Choroid plexus epithelial cell (primary cell): ENCODE data around the gene ACOT13.
"Not testable (repeated sequence)": the region's sequence is repeated elsewhere in the genome, so short reads cannot be mapped to it uniquely, and the experiment has no call there.

ENCODE experiments used
- DNase-seq: peaks from one replicate; pipeline ENCODE4 v3.0.0-alpha.2; 2010; ENCODE audit warnings: low read depth
- H3K4me3 ChIP-seq: 2 replicates; pipeline ENCODE4 v1.5.1; 2011; ENCODE audit warnings: low read depth, mild to moderate bottlenecking, control low read depth, low read length, moderate library complexity
- TF ChIP-seq, protein P1 (sequence below): conservative IDR thresholded peaks from 2 replicates; pipeline ENCODE4 v1.5.1; 2011; ENCODE audit warnings: low read depth, mild to moderate bottlenecking, control low read depth, inconsistent platforms, low read length, moderate library complexity

ACOT13 gene

DNA sequence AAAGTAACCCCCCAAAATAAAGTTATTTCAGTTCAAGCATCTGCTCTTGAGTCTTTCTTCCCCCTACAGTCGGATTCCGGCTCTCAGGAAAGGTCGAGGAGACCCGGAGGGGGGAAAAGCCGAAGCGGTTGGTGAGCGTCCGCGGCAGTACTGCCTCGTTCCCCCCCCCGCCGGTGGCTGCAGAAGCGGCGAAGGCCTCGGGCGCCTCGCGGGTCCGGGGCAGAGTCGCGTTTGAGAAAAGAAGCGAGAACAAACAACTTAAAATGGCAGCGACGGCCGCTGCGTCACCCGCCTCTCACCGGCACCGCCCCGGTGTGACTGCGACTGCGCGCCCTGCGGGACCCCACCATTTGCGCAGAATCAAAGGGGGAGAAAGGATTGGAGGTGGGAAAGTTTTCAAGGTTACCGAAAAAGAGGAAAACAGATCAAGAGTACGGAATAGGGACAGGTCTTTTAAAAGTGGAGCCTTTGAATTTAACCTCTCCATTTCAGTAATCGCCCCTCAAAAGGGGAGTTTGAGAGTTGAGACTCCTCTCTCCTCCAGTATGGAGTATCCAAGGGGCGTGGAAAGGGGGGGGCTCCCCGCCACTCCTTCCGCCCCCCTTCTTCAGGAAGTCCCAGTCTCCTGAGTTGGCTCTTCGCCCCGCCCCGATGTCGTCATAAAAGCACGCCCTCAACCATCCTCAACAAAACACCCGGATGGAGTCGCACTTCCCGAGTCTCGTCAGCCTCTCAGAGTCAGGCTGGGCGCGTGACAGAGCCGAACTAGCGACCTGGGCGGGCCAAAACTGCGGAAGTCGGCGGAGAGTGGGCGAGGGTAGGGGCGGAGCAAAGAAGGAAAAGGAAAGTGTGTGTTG is 54.0 kb downstream of the ACOT13 start:
- H3K4me3 ChIP-seq: peak overlapping the region; percentile 98
- peak; percentile 100 for DNase-seq
- TF ChIP-seq, protein P1, sequence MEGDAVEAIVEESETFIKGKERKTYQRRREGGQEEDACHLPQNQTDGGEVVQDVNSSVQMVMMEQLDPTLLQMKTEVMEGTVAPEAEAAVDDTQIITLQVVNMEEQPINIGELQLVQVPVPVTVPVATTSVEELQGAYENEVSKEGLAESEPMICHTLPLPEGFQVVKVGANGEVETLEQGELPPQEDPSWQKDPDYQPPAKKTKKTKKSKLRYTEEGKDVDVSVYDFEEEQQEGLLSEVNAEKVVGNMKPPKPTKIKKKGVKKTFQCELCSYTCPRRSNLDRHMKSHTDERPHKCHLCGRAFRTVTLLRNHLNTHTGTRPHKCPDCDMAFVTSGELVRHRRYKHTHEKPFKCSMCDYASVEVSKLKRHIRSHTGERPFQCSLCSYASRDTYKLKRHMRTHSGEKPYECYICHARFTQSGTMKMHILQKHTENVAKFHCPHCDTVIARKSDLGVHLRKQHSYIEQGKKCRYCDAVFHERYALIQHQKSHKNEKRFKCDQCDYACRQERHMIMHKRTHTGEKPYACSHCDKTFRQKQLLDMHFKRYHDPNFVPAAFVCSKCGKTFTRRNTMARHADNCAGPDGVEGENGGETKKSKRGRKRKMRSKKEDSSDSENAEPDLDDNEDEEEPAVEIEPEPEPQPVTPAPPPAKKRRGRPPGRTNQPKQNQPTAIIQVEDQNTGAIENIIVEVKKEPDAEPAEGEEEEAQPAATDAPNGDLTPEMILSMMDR: no peak

DNA sequence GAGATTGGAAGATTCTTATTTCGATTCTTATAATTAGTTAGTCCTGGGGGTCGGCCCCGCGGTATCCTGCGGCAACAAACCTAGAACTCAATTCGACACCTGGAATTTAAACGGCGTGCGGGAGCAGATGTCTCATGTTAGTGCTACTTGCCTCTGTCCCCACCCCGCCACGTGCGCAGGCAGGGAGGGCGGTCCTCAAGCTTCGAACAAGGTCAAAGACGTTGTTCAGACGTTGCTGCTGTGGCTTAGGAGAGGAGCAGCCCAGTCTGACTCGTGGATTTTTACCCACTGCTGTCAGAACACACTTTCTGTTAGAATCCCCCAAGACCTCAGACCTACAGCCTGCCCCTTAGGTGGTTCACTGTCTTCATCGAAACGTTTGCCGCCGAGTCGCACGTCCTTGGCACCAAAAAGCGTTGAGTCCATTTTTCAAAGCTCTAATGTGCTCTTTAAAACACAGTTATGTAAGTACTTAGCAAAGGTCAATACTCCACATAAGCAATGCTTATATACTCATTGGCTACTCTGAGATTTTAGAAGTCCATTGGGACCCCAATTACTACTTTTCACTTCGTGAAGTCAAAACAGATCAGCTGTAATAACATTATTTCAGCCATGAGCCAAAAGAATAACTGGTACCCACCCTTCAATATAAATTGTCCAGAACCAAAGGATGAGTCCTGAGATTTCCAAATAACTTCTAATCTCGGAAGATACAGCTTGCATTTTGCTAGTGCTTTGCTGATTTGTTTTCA is 54.8 kb downstream of the ACOT13 start:
- no peak for DNase-seq
- TF ChIP-seq, protein P1: no peak
- H3K4me3 ChIP-seq: peak overlapping the region; percentile 76

DNA sequence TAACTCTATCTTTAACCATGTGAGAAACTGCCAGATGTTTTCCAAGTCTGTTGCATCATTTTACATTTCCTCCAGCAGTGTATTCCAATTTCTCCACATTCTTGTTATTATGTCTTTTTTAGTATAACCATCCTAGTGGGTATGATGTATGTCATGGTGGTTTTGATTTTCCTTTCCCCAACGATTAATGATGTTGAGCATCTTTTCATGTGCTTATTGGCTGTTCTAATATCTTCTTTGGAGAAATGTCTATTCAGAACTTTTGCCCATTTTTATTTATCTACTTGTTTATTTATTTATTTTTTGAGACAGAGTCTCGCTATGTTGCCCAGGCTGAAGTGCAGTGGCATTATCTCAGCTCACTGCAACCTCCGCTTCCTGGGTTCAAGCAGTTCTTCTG is 56.4 kb downstream of the ACOT13 start:
- no peak overlapping the region for H3K4me3 ChIP-seq
- no peak for DNase-seq
- TF ChIP-seq, protein P1: no peak

DNA sequence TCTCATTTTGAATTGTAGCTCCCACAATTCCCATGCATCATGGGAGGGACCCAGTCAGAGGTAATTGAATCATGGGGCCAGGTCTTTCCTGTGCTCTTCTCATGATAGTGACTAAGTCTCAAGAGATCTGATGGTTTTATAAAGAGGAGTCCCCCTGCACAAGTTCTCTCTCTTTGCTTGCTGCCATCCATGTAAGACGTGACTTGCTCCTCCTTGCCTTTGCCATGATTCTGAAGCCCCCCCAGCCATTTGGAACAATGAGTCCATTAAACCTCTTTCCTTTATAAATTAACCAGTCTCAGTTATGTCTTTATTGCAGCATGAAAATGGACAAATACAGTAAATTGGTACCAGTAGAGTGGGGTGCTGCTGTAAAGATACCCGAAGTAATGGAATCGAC is 63.8 kb downstream of the ACOT13 start:
- not testable (repeated sequence) for H3K4me3 ChIP-seq, DNase-seq

DNA sequence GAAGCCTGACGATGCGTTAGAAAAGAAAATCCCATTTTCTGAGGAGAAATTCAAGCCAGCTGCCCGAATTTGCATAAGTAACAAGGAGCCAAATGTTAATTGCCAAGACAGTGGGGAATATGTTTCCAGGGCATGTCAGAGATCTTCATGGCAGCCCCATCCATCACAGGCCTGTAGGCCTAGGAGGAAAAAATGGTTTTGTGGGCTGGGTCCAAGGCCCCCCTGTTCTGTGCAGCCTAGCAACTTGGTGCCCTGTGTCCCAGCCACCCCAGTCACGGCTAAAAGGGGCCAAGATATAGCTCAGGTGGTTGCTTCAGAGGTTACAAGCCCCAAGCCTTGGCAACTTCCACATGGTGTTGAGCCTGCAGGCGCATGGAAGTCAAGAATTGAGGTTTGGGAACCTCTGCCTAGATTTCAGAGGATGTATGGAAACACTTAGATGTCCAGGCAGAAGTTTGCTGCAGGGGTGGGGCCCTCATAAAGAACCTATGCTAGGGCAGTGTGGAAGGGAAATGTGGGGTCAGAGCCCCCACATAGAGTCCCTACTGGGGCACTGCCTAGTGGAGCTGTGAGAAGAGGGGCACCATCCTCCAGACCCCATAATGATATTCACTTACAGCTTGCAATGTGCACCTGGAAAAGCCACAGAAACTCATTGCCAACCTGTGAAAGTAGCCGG is 64.7 kb downstream of the ACOT13 start:
- not testable (repeated sequence) for H3K4me3 ChIP-seq, DNase-seq

DNA sequence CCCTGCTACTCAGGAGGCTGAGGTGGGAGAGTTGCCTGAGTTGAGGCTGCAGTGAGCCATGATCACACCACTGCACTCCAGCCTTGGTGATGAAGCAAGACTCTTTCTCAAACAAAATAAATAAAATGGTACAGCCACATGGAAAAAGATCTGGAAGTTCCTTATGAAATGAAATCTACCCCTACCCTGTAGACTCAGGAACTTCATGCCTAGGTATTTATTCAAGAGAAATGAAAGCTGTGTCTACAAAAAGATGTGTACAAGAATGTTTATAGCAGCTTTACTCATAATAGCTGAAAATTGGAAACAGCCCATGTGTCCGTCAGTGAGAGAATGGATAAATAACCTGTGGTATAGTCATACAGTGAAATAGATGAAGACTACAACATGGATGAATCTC is 67.3 kb downstream of the ACOT13 start:
- no peak overlapping the region for H3K4me3 ChIP-seq
- DNase-seq: no peak
- TF ChIP-seq, protein P1: no peak

DNA sequence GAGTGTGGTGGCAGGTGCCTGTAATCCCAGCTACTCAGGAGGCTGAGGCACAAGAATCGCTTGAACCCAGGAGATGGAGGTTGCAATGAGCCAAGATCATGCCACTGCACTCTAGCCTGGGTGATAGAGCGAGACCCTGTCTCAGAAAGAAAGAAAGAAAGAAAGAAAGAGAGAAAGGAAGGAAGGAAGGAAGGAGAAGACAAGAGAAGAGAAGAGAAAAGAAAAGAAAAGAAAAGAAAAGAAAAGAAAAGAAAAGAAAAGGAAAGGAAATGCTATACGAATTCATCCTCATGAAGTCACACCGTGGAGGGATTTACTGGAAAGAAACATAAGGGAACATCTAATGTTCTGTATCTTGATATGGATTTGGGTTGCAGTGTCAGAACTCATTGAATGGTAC is 67.8 kb downstream of the ACOT13 start:
- H3K4me3 ChIP-seq, DNase-seq: not testable (repeated sequence)

DNA sequence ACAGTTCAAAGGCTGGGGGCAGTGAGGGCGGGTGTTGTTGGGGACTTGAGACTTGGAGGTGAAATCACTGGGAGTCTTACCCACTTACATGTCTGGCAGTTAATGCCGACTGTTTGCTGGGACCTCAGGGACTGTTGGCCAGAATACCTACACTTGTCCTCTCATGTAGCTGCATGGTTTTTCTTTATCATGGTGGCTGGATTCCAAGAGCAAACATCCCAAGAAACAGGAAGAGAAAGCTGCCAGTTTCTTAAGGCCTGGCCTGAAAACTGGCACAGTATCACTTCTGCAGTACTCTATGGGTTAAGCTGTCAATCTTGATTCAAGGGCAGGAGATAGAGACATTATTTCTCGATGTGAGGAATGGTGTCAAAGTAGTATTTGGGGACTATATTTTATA is 71.9 kb downstream of the ACOT13 start:
- DNase-seq: no peak
- no peak overlapping the region for H3K4me3 ChIP-seq
- TF ChIP-seq, protein P1: no peak
